22Rv1 (cell line): ENCODE results near the gene CAMTA1.

Experiments used
- ZFX ChIP-seq: fragments of 450-650 bp; IDR thresholded peaks from 2 replicates; pipeline ENCODE4 v1.6.1; 2017; ENCODE audit warnings: antibody characterized with exemption, borderline replicate concordance
- TF ChIP-seq, protein P1 (sequence below): fragments of 450-650 bp; IDR thresholded peaks from 2 replicates; pipeline ENCODE4 v1.5.1; 2017; ENCODE audit warnings: mild to moderate bottlenecking

DNA sequence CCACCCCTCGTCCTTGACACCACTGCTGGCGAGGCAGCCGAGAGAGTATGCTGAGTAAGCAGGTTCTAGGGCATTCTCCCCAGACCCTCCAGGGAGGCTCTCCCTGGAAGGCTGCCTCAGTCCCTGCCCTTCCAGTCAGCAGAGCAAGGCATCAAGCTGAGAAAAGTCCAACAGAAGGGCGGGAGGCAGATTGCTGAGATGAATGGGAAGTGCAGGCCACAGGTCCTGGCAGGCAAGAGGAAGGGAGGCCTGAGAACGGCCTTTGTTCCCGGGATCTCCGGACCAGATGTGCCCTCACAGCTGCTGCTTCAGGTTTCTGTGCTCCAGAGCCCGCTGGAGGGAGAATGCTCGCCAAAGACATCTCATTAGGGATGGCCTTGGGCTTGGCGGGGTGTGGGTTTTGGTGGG is 715.8 kb downstream of the CAMTA1 start:
- TF ChIP-seq, protein P1, sequence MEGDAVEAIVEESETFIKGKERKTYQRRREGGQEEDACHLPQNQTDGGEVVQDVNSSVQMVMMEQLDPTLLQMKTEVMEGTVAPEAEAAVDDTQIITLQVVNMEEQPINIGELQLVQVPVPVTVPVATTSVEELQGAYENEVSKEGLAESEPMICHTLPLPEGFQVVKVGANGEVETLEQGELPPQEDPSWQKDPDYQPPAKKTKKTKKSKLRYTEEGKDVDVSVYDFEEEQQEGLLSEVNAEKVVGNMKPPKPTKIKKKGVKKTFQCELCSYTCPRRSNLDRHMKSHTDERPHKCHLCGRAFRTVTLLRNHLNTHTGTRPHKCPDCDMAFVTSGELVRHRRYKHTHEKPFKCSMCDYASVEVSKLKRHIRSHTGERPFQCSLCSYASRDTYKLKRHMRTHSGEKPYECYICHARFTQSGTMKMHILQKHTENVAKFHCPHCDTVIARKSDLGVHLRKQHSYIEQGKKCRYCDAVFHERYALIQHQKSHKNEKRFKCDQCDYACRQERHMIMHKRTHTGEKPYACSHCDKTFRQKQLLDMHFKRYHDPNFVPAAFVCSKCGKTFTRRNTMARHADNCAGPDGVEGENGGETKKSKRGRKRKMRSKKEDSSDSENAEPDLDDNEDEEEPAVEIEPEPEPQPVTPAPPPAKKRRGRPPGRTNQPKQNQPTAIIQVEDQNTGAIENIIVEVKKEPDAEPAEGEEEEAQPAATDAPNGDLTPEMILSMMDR: no peak
- TF ChIP-seq ZFX: no peak
